HEK293 (cell line): ENCODE measurements around the gene ZW10.
"Not testable (repeated sequence)": the region's sequence is repeated elsewhere in the genome, so short reads cannot be mapped to it uniquely, and the experiment has no call there.

ENCODE experiments used
- CTCF ChIA-PET: fragments of 350-600 bp; formaldehyde crosslinking; extraction: SDS; loops from one replicate; lab custom pipeline; 2021; ENCODE audit warnings: antibody characterized with exemption; lab: Yijun Ruan, JAX
- POLR2A ChIA-PET: fragments of 300-600 bp; formaldehyde crosslinking; extraction: SDS; loops from one replicate; lab custom pipeline; 2020; ENCODE audit warnings: antibody characterized with exemption, inconsistent platforms; lab: Yijun Ruan, JAX
- H3K27ac ChIP-seq: fragments of 200-500 bp; sonication (Bioruptor generic); 2 replicates; pipeline ENCODE4 v1.5.1; 2014; ENCODE audit warnings: low read depth, low read length, control low read depth, inconsistent platforms; ENCODE audit errors: extremely low read depth
- H3K36me3 ChIP-seq, 2 experiments: fragments of 200-500 bp in 1 of 2; sonication (Bioruptor generic) in 1 of 2; 1 replicate in 1 of 2; 2 replicates in 1 of 2; pipeline ENCODE4 v1.5.1; 2014 to 2017; ENCODE audit warnings: inconsistent platforms in 2 of 2, low read length in 2 of 2; ENCODE audit not compliant: control insufficient read depth in 2 of 2, insufficient read depth in 1 of 2
- H3K4me1 ChIP-seq: fragments of 200-500 bp; sonication (Bioruptor generic); 2 replicates; pipeline ENCODE4 v1.5.1; 2014; ENCODE audit warnings: mild to moderate bottlenecking, low read length, inconsistent platforms; ENCODE audit not compliant: control insufficient read depth, insufficient read depth
- H3K4me3 ChIP-seq: 2 replicates; pipeline ENCODE4 v1.5.1; 2011; ENCODE audit warnings: low read depth, mild to moderate bottlenecking, control low read depth, low read length, moderate library complexity
- H3K9me3 ChIP-seq: fragments of 200-500 bp; sonication (Bioruptor generic); 2 replicates; pipeline ENCODE4 v1.5.1; 2014; ENCODE audit warnings: low read depth, low read length, inconsistent platforms; ENCODE audit not compliant: control insufficient read depth, insufficient read depth
- GFI1B ChIP-seq: fragments of 450-650 bp; formaldehyde crosslinking; IDR thresholded peaks from 2 replicates; pipeline ENCODE4 v1.5.1; 2016; ENCODE audit warnings: missing biosample characterization, missing genetic modification characterization
- KLF10 ChIP-seq: fragments of 450-650 bp; IDR thresholded peaks from 2 replicates; pipeline ENCODE4 v1.5.1; 2018; ENCODE audit warnings: missing biosample characterization, mild to moderate bottlenecking, missing genetic modification characterization
- MYNN ChIP-seq: fragments of 450-650 bp; formaldehyde crosslinking; IDR thresholded peaks from 2 replicates; pipeline ENCODE4 v1.5.1; 2016; ENCODE audit warnings: missing biosample characterization, missing genetic modification characterization, borderline replicate concordance
- PRDM4 ChIP-seq: fragments of 450-650 bp; formaldehyde crosslinking; IDR thresholded peaks from 2 replicates; pipeline ENCODE4 v1.5.1; 2017; ENCODE audit warnings: missing biosample characterization, missing genetic modification characterization
- ZBTB6 ChIP-seq: fragments of 450-650 bp; formaldehyde crosslinking; IDR thresholded peaks from 2 replicates; pipeline ENCODE4 v1.5.1; 2017; ENCODE audit warnings: missing biosample characterization, missing genetic modification characterization
- ZNF10 ChIP-seq: fragments of 450-650 bp; formaldehyde crosslinking; IDR thresholded peaks from 2 replicates; pipeline ENCODE4 v1.5.1; 2017; ENCODE audit warnings: missing biosample characterization, missing genetic modification characterization
- ZNF221 ChIP-seq: fragments of 450-650 bp; formaldehyde crosslinking; IDR thresholded peaks from 2 replicates; pipeline ENCODE4 v1.5.1; 2017; ENCODE audit warnings: missing biosample characterization, missing genetic modification characterization, borderline replicate concordance
- ZNF23 ChIP-seq: fragments of 450-650 bp; formaldehyde crosslinking; IDR thresholded peaks from 2 replicates; pipeline ENCODE4 v1.5.1; 2016; ENCODE audit warnings: missing biosample characterization, missing genetic modification characterization, borderline replicate concordance
- ZNF350 ChIP-seq: fragments of 450-650 bp; formaldehyde crosslinking; IDR thresholded peaks from 2 replicates; pipeline ENCODE4 v1.5.0; 2017; ENCODE audit warnings: missing biosample characterization, mild to moderate bottlenecking, missing genetic modification characterization
- ZNF394 ChIP-seq: fragments of 450-650 bp; formaldehyde crosslinking; IDR thresholded peaks from 2 replicates; pipeline ENCODE4 v1.5.1; 2016; ENCODE audit warnings: missing biosample characterization, missing genetic modification characterization, mild to moderate bottlenecking, moderate library complexity, borderline replicate concordance
- ZNF514 ChIP-seq: fragments of 450-650 bp; formaldehyde crosslinking; IDR thresholded peaks from 2 replicates; pipeline ENCODE4 v1.5.1; 2016; ENCODE audit warnings: missing biosample characterization, missing genetic modification characterization
- ZNF555 ChIP-seq: fragments of 450-650 bp; formaldehyde crosslinking; conservative IDR thresholded peaks from 2 replicates; pipeline ENCODE4 v1.5.1; 2017; ENCODE audit warnings: missing biosample characterization, mild to moderate bottlenecking, missing genetic modification characterization, inconsistent platforms
- ZNF660 ChIP-seq: fragments of 450-650 bp; IDR thresholded peaks from 2 replicates; pipeline ENCODE4 v1.5.1; 2018; ENCODE audit warnings: missing biosample characterization, mild to moderate bottlenecking, missing genetic modification characterization
- ZNF76 ChIP-seq: fragments of 450-650 bp; formaldehyde crosslinking; IDR thresholded peaks from 2 replicates; pipeline ENCODE4; 2016; ENCODE audit warnings: low read depth, missing biosample characterization, missing genetic modification characterization, borderline replicate concordance
- ZNF830 ChIP-seq: fragments of 450-650 bp; IDR thresholded peaks from 2 replicates; pipeline ENCODE4 v1.5.0; 2018; ENCODE audit warnings: missing biosample characterization, missing genetic modification characterization, low read depth, mild to moderate bottlenecking, moderate library complexity

Gene ZW10

GRCh38 chr11:113710989-113711388, 62.5 kb downstream of the ZW10 start:
- Histone ChIP-seq H3K4me3 (no peak overlapping the region), H3K36me3 (peaks cover 0 to 2% of the 10 kb centered on the region in 2 experiments; a peak in 1 of 3 replicates)
- CTCF ChIA-PET: no interaction called here
- TF ChIP-seq ZNF830 (tag by site-specific recombination) (no peak), ZNF394 (tag by site-specific recombination) (no peak), ZNF350 (no peak), MYNN (tag by site-specific recombination) (no peak), ZNF23 (tag by site-specific recombination) (no peak), ZNF514 (tag by site-specific recombination) (no peak), GFI1B (no peak), ZNF660 (no peak), ZNF76 (tag by site-specific recombination) (no peak), KLF10 (tag by site-specific recombination) (no peak)
- TF ChIP-seq, all 188 proteins: peak for 0
- H3K4me1 ChIP-seq: no peaks in the 10 kb centered on the region
- POLR2A ChIA-PET: no interaction called here
- no peak overlapping the region for H3K27ac ChIP-seq
- no peaks in the 10 kb centered on the region for H3K9me3 ChIP-seq

- no peak within 1 kb of the TSS for H3K27ac ChIP-seq
- TF ChIP-seq ZBTB6 (tag by site-specific recombination): no peak
- TF ChIP-seq, all 188 proteins: peak for 0
- H3K9me3 ChIP-seq: no peaks in the 10 kb centered on the region
- no peaks in the 10 kb centered on the region for H3K4me1 ChIP-seq
- ChIA-PET CTCF (no interaction called here), POLR2A (no interaction called here)
- H3K4me3 ChIP-seq: no peak within 1 kb of the TSS
- H3K36me3 ChIP-seq: no peaks in the 10 kb centered on the region
Observed at GRCh38 chr11:113705871-113706655, 67.4 kb downstream of the ZW10 start, which contains the start of gene TMPRSS5. Gene TMPRSS5, minus strand, starts transcription at chr11:113706308. Its CDS starts 84 bp downstream, at chr11:113706224.

GRCh38 chr11:113703551-113703950, 69.9 kb downstream of the ZW10 start:
- POLR2A ChIA-PET: interaction anchor here (1.2 kb wide), 1 partner anchor 389 kb away, joined by 4 read pairs; the partner anchor contains the start of gene TTC12
- H3K36me3 ChIP-seq, H3K4me3 ChIP-seq, H3K27ac ChIP-seq, CTCF ChIA-PET, H3K4me1 ChIP-seq, H3K9me3 ChIP-seq: not testable (repeated sequence)

GRCh38 chr11:113701491-113701890, 72.0 kb downstream of the ZW10 start:
- CTCF ChIA-PET: no interaction called here
- H3K27ac ChIP-seq: no peak overlapping the region
- TF ChIP-seq ZNF555 (tag by site-specific recombination): no peak
- no peak for TF ChIP-seq ZNF10 (tag by site-specific recombination)
- TF ChIP-seq ZNF221 (tag by site-specific recombination): no peak
- TF ChIP-seq PRDM4 (tag by site-specific recombination): no peak
- POLR2A ChIA-PET: no interaction called here
- H3K36me3 ChIP-seq: no peaks in the 10 kb centered on the region
- no peaks in the 10 kb centered on the region for H3K4me1 ChIP-seq
- H3K9me3 ChIP-seq: no peaks in the 10 kb centered on the region
- H3K4me3 ChIP-seq: no peak overlapping the region
